DMS79 treated with DMSO at 0.1 percent for 48 hours (cell line): ENCODE results near the gene MFAP4.
A peak's percentile ranks its signal among the peaks of the same experiment; 100 is the strongest.

Experiments used
- DNase-seq: peaks from one replicate; lab custom pipeline; 2025; lab: John Stamatoyannopoulos, UW

Gene MFAP4

GRCh38 chr17:19385521-19385983 is 1.4 kb downstream of the MFAP4 start:
- no peak for DNase-seq

- DNase-seq = peak; percentile 57
Measured at GRCh38 chr17:19384723-19385391, 2.1 kb downstream of the MFAP4 start.

GRCh38 chr17:19383681-19384470 is 3.1 kb downstream of the MFAP4 start:
- DNase-seq = no peak

GRCh38 chr17:19382531-19383444 is 4.2 kb downstream of the MFAP4 start:
- no peak for DNase-seq

- no peak for DNase-seq
Measured at GRCh38 chr17:19381741-19382444, 5.1 kb downstream of the MFAP4 start.

GRCh38 chr17:19381361-19381740 is 5.6 kb downstream of the MFAP4 start:
- DNase-seq = no peak

GRCh38 chr17:19380481-19381301 is 6.3 kb downstream of the MFAP4 start:
- no peak for DNase-seq

GRCh38 chr17:19379361-19380065 is 7.5 kb downstream of the MFAP4 start:
- no peak for DNase-seq

GRCh38 chr17:19378416-19379360 is 8.3 kb downstream of the MFAP4 start, which contains the start of gene MAPK7:
Gene MAPK7, plus strand, starts transcription at chr17:19378498. Its CDS starts 403 bp downstream, at chr17:19378901.
- no peak for DNase-seq

GRCh38 chr17:19377602-19378415 is 9.2 kb downstream of the MFAP4 start:
- DNase-seq = peak; percentile 93

GRCh38 chr17:19376811-19377210 is 10.2 kb downstream of the MFAP4 start:
- DNase-seq = peak; percentile 6

- no peak for DNase-seq
Measured at GRCh38 chr17:19375732-19376131, 11.3 kb downstream of the MFAP4 start.

- no peak for DNase-seq
Measured at GRCh38 chr17:19374136-19374535, 12.9 kb downstream of the MFAP4 start.

GRCh38 chr17:19372866-19373504 is 14.0 kb downstream of the MFAP4 start:
- no peak for DNase-seq

GRCh38 chr17:19372439-19372838 is 14.6 kb downstream of the MFAP4 start:
- no peak for DNase-seq

GRCh38 chr17:19372011-19372370 is 15.0 kb downstream of the MFAP4 start:
- no peak for DNase-seq

GRCh38 chr17:19371259-19372010 is 15.6 kb downstream of the MFAP4 start:
- DNase-seq = no peak
